CD4-positive, alpha-beta T cell treated with Interleukin-1 beta for 1 hour (primary cell): ENCODE measurements around the gene AWAT2.

ENCODE experiments used
- DNase-seq, 2 donors: peaks; one replicate each; pipeline ENCODE4 v3.0.0-alpha.2; 2020 to 2022

The AWAT2 gene

GRCh38 chrX:69995362-69996112, 54.2 kb downstream of the AWAT2 start:
- DNase-seq: no peak

DNA sequence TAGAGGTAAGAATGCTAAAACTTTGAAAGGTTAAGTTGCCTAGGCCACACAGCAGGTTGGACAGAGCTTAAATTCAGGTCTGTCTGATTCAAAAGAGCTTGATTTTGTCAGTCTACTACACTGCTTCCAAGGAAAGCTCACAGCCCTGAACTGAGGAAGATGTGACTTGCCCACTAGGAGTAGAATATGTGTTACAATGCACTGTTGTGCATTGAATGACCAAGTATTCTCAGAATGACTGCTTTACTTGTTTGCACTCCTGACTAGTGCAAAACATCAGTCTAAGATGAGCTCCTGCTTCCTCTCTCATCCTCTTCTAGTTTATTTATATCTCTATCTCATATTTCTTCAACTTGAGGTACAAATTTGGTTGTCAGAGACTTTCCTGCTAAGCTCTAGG, 56.2 kb downstream of the AWAT2 start:
- no peak for DNase-seq

GRCh38 chrX:69991685-69992084, 58.1 kb downstream of the AWAT2 start:
- no peak for DNase-seq
